Activated naive CD8-positive, alpha-beta T cell treated with anti-CD3 and anti-CD28 coated beads, Interleukin-2, amount 50 U/mL, for 24 hours (primary cell): ENCODE measurements around the gene EPB41L2.
A peak's percentile ranks its signal among the peaks of the same experiment; 100 is the strongest.
"Not testable (repeated sequence)": the region's sequence is repeated elsewhere in the genome, so short reads cannot be mapped to it uniquely, and the experiment has no call there.

Experiments
- ATAC-seq: fragments of 150-1000 bp; cut with Tn5 transposase; one replicate; pipeline ENCODE4 v1.10.0; 2021
- DNase-seq: peaks from one replicate; pipeline ENCODE4 v3.0.0; 2021
- H3K27ac Mint-ChIP-seq: one replicate; pipeline ENCODE4 v1.8.0; 2021; ENCODE audit warnings: mild to moderate bottlenecking, mixed read lengths
- H3K27me3 Mint-ChIP-seq: one replicate; pipeline ENCODE4 v1.8.0; 2021; ENCODE audit warnings: mixed read lengths
- H3K36me3 Mint-ChIP-seq: one replicate; pipeline ENCODE4 v1.8.0; 2021; ENCODE audit warnings: low read depth, mixed read lengths
- H3K4me1 Mint-ChIP-seq: one replicate; pipeline ENCODE4 v1.8.0; 2021; ENCODE audit warnings: mixed read lengths
- H3K4me3 Mint-ChIP-seq: one replicate; pipeline ENCODE4 v1.8.0; 2021; ENCODE audit warnings: mild to moderate bottlenecking, moderate library complexity, mixed read lengths
- H3K9me3 Mint-ChIP-seq: one replicate; pipeline ENCODE4 v1.8.0; 2021; ENCODE audit warnings: mixed read lengths

Gene EPB41L2

GRCh38 chr6:131063028-131063763 lies at the start of gene EPB41L2:
Gene EPB41L2 (minus strand): TSS chr6:131063245. CDS start chr6:130956485, 106,760 bp downstream.
- H3K36me3 Mint-ChIP-seq = no peaks in the 10 kb centered on the region
- peak; percentile 88 for ATAC-seq
- H3K4me3 Mint-ChIP-seq = peak within 1 kb of the TSS; percentile 84
- peak; percentile 85 for DNase-seq
- H3K4me1 Mint-ChIP-seq = peaks cover 33% of the 10 kb centered on the region
- peaks cover 4% of the 10 kb centered on the region for H3K9me3 Mint-ChIP-seq
- H3K27me3 Mint-ChIP-seq = no peaks in the 10 kb centered on the region
- H3K27ac Mint-ChIP-seq = peak within 1 kb of the TSS; percentile 76

GRCh38 chr6:131112249-131112648 lies 49.2 kb upstream of the EPB41L2 start:
- H3K9me3 Mint-ChIP-seq = no peaks in the 10 kb centered on the region
- peaks cover 7% of the 10 kb centered on the region for H3K4me1 Mint-ChIP-seq
- DNase-seq (no peak), ATAC-seq (no peak)
- H3K27me3 Mint-ChIP-seq = no peaks in the 10 kb centered on the region
- H3K36me3 Mint-ChIP-seq = no peaks in the 10 kb centered on the region
- H3K27ac Mint-ChIP-seq = no peak overlapping the region
- H3K4me3 Mint-ChIP-seq = no peak overlapping the region

- Mint-ChIP-seq H3K4me3 (no peak overlapping the region), H3K27ac (no peak overlapping the region), H3K36me3 (no peaks in the 10 kb centered on the region), H3K4me1 (peaks cover 7% of the 10 kb centered on the region), H3K9me3 (no peaks in the 10 kb centered on the region), H3K27me3 (no peaks in the 10 kb centered on the region)
- DNase-seq = no peak
- no peak for ATAC-seq
Measured at GRCh38 chr6:131107151-131107550, 44.1 kb upstream of the EPB41L2 start.

- Mint-ChIP-seq H3K27me3 (no peaks in the 10 kb centered on the region), H3K9me3 (no peaks in the 10 kb centered on the region), H3K27ac (no peak overlapping the region), H3K4me1 (peaks cover 5% of the 10 kb centered on the region), H3K4me3 (no peak overlapping the region), H3K36me3 (peaks cover 1% of the 10 kb centered on the region)
- no peak for ATAC-seq
- DNase-seq = no peak
Measured at GRCh38 chr6:131103901-131104300, 40.9 kb upstream of the EPB41L2 start.

GRCh38 chr6:131103296-131103695 lies 40.3 kb upstream of the EPB41L2 start:
- ATAC-seq = no peak
- no peak overlapping the region for H3K27ac Mint-ChIP-seq
- H3K4me1 Mint-ChIP-seq = peaks cover 3% of the 10 kb centered on the region
- H3K27me3 Mint-ChIP-seq = no peaks in the 10 kb centered on the region
- no peak for DNase-seq
- H3K9me3 Mint-ChIP-seq = no peaks in the 10 kb centered on the region
- peaks cover 1% of the 10 kb centered on the region for H3K36me3 Mint-ChIP-seq
- no peak overlapping the region for H3K4me3 Mint-ChIP-seq

GRCh38 chr6:131101911-131102680 lies 39.1 kb upstream of the EPB41L2 start:
- Mint-ChIP-seq H3K9me3 (no peaks in the 10 kb centered on the region), H3K4me1 (no peaks in the 10 kb centered on the region), H3K36me3 (peaks cover 1% of the 10 kb centered on the region), H3K4me3 (no peak overlapping the region), H3K27ac (no peak overlapping the region), H3K27me3 (no peaks in the 10 kb centered on the region)
- DNase-seq = no peak
- ATAC-seq = no peak

- ATAC-seq = no peak
- Mint-ChIP-seq H3K36me3 (peaks cover 3% of the 10 kb centered on the region), H3K9me3 (peaks cover 9% of the 10 kb centered on the region)
Measured at GRCh38 chr6:131096786-131097185, 33.7 kb upstream of the EPB41L2 start.

GRCh38 chr6:131093334-131093733 lies 30.3 kb upstream of the EPB41L2 start:
- H3K27me3 Mint-ChIP-seq = no peaks in the 10 kb centered on the region
- no peak overlapping the region for H3K27ac Mint-ChIP-seq
- peaks cover 5% of the 10 kb centered on the region for H3K4me1 Mint-ChIP-seq
- no peak for DNase-seq
- no peak for ATAC-seq
- H3K4me3 Mint-ChIP-seq = no peak overlapping the region
- H3K9me3 Mint-ChIP-seq = peaks cover 12% of the 10 kb centered on the region
- H3K36me3 Mint-ChIP-seq = peaks cover 2% of the 10 kb centered on the region

More at GRCh38 chr6:131096786-131097185, 33.7 kb upstream of the EPB41L2 start:
- no peaks in the 10 kb centered on the region for H3K27me3 Mint-ChIP-seq
- H3K27ac Mint-ChIP-seq = no peak overlapping the region
- DNase-seq = no peak
- no peak overlapping the region for H3K4me3 Mint-ChIP-seq
- no peaks in the 10 kb centered on the region for H3K4me1 Mint-ChIP-seq

GRCh38 chr6:131091944-131092343 lies 28.9 kb upstream of the EPB41L2 start:
- not testable (repeated sequence) for H3K4me3 Mint-ChIP-seq, DNase-seq, H3K27ac Mint-ChIP-seq, ATAC-seq, H3K27me3 Mint-ChIP-seq, H3K36me3 Mint-ChIP-seq, H3K4me1 Mint-ChIP-seq
- peaks cover 16% of the 10 kb centered on the region for H3K9me3 Mint-ChIP-seq

- H3K4me1 Mint-ChIP-seq, H3K27ac Mint-ChIP-seq, H3K27me3 Mint-ChIP-seq, ATAC-seq, H3K36me3 Mint-ChIP-seq, H3K4me3 Mint-ChIP-seq, DNase-seq: not testable (repeated sequence)
- H3K9me3 Mint-ChIP-seq = peaks cover 16% of the 10 kb centered on the region
Measured at GRCh38 chr6:131090339-131090738, 27.3 kb upstream of the EPB41L2 start.

GRCh38 chr6:131084982-131085381 lies 21.9 kb upstream of the EPB41L2 start:
- Mint-ChIP-seq H3K36me3 (no peaks in the 10 kb centered on the region), H3K9me3 (peaks cover 4% of the 10 kb centered on the region), H3K4me3 (no peak overlapping the region), H3K27me3 (no peaks in the 10 kb centered on the region), H3K27ac (no peak overlapping the region), H3K4me1 (peaks cover 2% of the 10 kb centered on the region)
- ATAC-seq (no peak), DNase-seq (no peak)

- no peak overlapping the region for H3K4me3 Mint-ChIP-seq
- H3K4me1 Mint-ChIP-seq = no peaks in the 10 kb centered on the region
- H3K36me3 Mint-ChIP-seq = no peaks in the 10 kb centered on the region
- ATAC-seq (no peak), DNase-seq (no peak)
- H3K27ac Mint-ChIP-seq = no peak overlapping the region
- H3K9me3 Mint-ChIP-seq = peaks cover 4% of the 10 kb centered on the region
- H3K27me3 Mint-ChIP-seq = no peaks in the 10 kb centered on the region
Measured at GRCh38 chr6:131083687-131084086, 20.6 kb upstream of the EPB41L2 start.

- no peak for ATAC-seq
- H3K9me3 Mint-ChIP-seq = peaks cover under 1% of the 10 kb centered on the region
- no peak overlapping the region for H3K27ac Mint-ChIP-seq
- no peak for DNase-seq
- no peaks in the 10 kb centered on the region for H3K36me3 Mint-ChIP-seq
- H3K4me1 Mint-ChIP-seq = no peaks in the 10 kb centered on the region
- H3K4me3 Mint-ChIP-seq = no peak overlapping the region
- H3K27me3 Mint-ChIP-seq = no peaks in the 10 kb centered on the region
Measured at GRCh38 chr6:131082335-131082734, 19.3 kb upstream of the EPB41L2 start.

- no peak overlapping the region for H3K4me3 Mint-ChIP-seq
- H3K4me1 Mint-ChIP-seq = no peaks in the 10 kb centered on the region
- H3K27me3 Mint-ChIP-seq = no peaks in the 10 kb centered on the region
- no peak for ATAC-seq
- no peak overlapping the region for H3K27ac Mint-ChIP-seq
- no peaks in the 10 kb centered on the region for H3K9me3 Mint-ChIP-seq
- H3K36me3 Mint-ChIP-seq = no peaks in the 10 kb centered on the region
- DNase-seq = no peak
Measured at GRCh38 chr6:131080084-131080483, 17.0 kb upstream of the EPB41L2 start.

- Mint-ChIP-seq H3K36me3 (no peaks in the 10 kb centered on the region), H3K27ac (no peak overlapping the region), H3K4me1 (peaks cover 4% of the 10 kb centered on the region), H3K27me3 (no peaks in the 10 kb centered on the region), H3K4me3 (no peak overlapping the region), H3K9me3 (peaks cover 12% of the 10 kb centered on the region)
- no peak for DNase-seq
- ATAC-seq = peak; percentile 69
Measured at GRCh38 chr6:131073577-131073976, 10.5 kb upstream of the EPB41L2 start.
